Measurements from ENCODE around the gene MACROD2. TPM values are rescaled to one million over a fixed set of nuclear protein-coding genes. Genes with fewer than 3 reads are reported as not detected.

The MACROD2 gene
- total and polyA plus RNA-seq, 4 donors, result 13.0 to 67.1 (median 20.7) TPM

GRCh38 chr20:16013631-16014030, 2018.3 kb downstream of the MACROD2 start:
- TF ChIP-seq CTCF (IDR thresholded peaks at IDR 0.05; ENCODE audit: control extremely low read depth, extremely low read depth), result no peak
- Histone ChIP-seq H3K4me1 (ENCODE audit: control insufficient read depth in 5 of 5, insufficient read depth in 5 of 5, low read length in 5 of 5) (no peaks in the 10 kb centered on the region), H3K4me3 (no peak overlapping the region), H3K36me3 (ENCODE audit: control insufficient read depth in 4 of 4, insufficient read depth in 4 of 4, low read length in 4 of 4) (no peaks in the 10 kb centered on the region), H3K27ac (ENCODE audit: low read depth in 1 of 2, low read length in 1 of 2) (no peak overlapping the region), H3K9me3 (ENCODE audit: control insufficient read depth in 4 of 4, insufficient read depth in 3 of 4, low read length in 3 of 4) (no peaks in the 10 kb centered on the region), H3K9ac (ENCODE audit: insufficient read depth in 1 of 2, low read length in 2 of 2) (no peak overlapping the region), H3K27me3 (ENCODE audit: control insufficient read depth in 3 of 3, insufficient read depth in 3 of 3, low read length in 2 of 3) (no peaks in the 10 kb centered on the region)
- no peak for ATAC-seq (ENCODE audit: insufficient read depth, low FRiP score)
- DNase-seq, result no peak
- 96 to 98% methylated on average over 4 of the region's 4 CpGs for WGBS, 2 donors

GRCh38 chr20:16014436-16014835, 2019.1 kb downstream of the MACROD2 start:
- H3K9ac ChIP-seq (ENCODE audit: insufficient read depth in 1 of 2, low read length in 2 of 2), result no peak overlapping the region
- no peaks in the 10 kb centered on the region for H3K4me1 ChIP-seq (ENCODE audit: control insufficient read depth in 5 of 5, insufficient read depth in 5 of 5, low read length in 5 of 5)
- H3K36me3 ChIP-seq (ENCODE audit: control insufficient read depth in 4 of 4, insufficient read depth in 4 of 4, low read length in 4 of 4), result no peaks in the 10 kb centered on the region
- no peaks in the 10 kb centered on the region for H3K27me3 ChIP-seq (ENCODE audit: control insufficient read depth in 3 of 3, insufficient read depth in 3 of 3, low read length in 2 of 3)
- H3K9me3 ChIP-seq (ENCODE audit: control insufficient read depth in 4 of 4, insufficient read depth in 3 of 4, low read length in 3 of 4), result no peaks in the 10 kb centered on the region
- H3K27ac ChIP-seq (ENCODE audit: low read depth in 1 of 2, low read length in 1 of 2), result no peak overlapping the region
- ATAC-seq (ENCODE audit: insufficient read depth, low FRiP score) (no peak), DNase-seq (no peak)
- no peak for TF ChIP-seq CTCF (IDR thresholded peaks at IDR 0.05; ENCODE audit: control extremely low read depth, extremely low read depth)
- 83% methylated on average over 2 of the region's 2 CpGs for WGBS, 2 donors
- H3K4me3 ChIP-seq, result no peak overlapping the region

- Histone ChIP-seq H3K4me1 (ENCODE audit: control insufficient read depth in 5 of 5, insufficient read depth in 5 of 5, low read length in 5 of 5) (no peaks in the 10 kb centered on the region), H3K9me3 (ENCODE audit: control insufficient read depth in 4 of 4, insufficient read depth in 3 of 4, low read length in 3 of 4) (no peaks in the 10 kb centered on the region), H3K36me3 (ENCODE audit: control insufficient read depth in 4 of 4, insufficient read depth in 4 of 4, low read length in 4 of 4) (no peaks in the 10 kb centered on the region), H3K27ac (ENCODE audit: low read depth in 1 of 2, low read length in 1 of 2) (no peak overlapping the region), H3K4me3 (no peak overlapping the region), H3K9ac (ENCODE audit: insufficient read depth in 1 of 2, low read length in 2 of 2) (no peak overlapping the region), H3K27me3 (ENCODE audit: control insufficient read depth in 3 of 3, insufficient read depth in 3 of 3, low read length in 2 of 3) (no peaks in the 10 kb centered on the region)
- DNase-seq (no peak), ATAC-seq (ENCODE audit: insufficient read depth, low FRiP score) (no peak)
- WGBS, 2 donors, result 80 to 86% methylated on average over 1 of the region's 1 CpG
- TF ChIP-seq CTCF (IDR thresholded peaks at IDR 0.05; ENCODE audit: control extremely low read depth, extremely low read depth), result no peak
Observed at GRCh38 chr20:16017656-16018055, 2022.3 kb downstream of the MACROD2 start.

- Histone ChIP-seq H3K4me1 (ENCODE audit: control insufficient read depth in 5 of 5, insufficient read depth in 5 of 5, low read length in 5 of 5) (no peaks in the 10 kb centered on the region), H3K9ac (ENCODE audit: insufficient read depth in 1 of 2, low read length in 2 of 2) (no peak overlapping the region), H3K27ac (ENCODE audit: low read depth in 1 of 2, low read length in 1 of 2) (no peak overlapping the region), H3K27me3 (ENCODE audit: control insufficient read depth in 3 of 3, insufficient read depth in 3 of 3, low read length in 2 of 3) (no peaks in the 10 kb centered on the region), H3K4me3 (no peak overlapping the region), H3K36me3 (ENCODE audit: control insufficient read depth in 4 of 4, insufficient read depth in 4 of 4, low read length in 4 of 4) (no peaks in the 10 kb centered on the region), H3K9me3 (ENCODE audit: control insufficient read depth in 4 of 4, insufficient read depth in 3 of 4, low read length in 3 of 4) (no peaks in the 10 kb centered on the region)
- DNase-seq (no peak), ATAC-seq (ENCODE audit: insufficient read depth, low FRiP score) (no peak)
- TF ChIP-seq CTCF (IDR thresholded peaks at IDR 0.05; ENCODE audit: control extremely low read depth, extremely low read depth), result no peak
Observed at GRCh38 chr20:16018881-16019280, 2023.6 kb downstream of the MACROD2 start.

Measured in lung (tissue), 12 donors.